Lower leg skin (tissue), 3 donors: Measurements from ENCODE around the gene GRHL3.

Experiments
- CTCF ChIP-seq, 3 donors: fragments of 450-650 bp; IDR thresholded peaks; one replicate each; pipeline ENCODE4 v1.5.1; 2016; ENCODE audit warnings: antibody characterized with exemption in 3 of 3, mild to moderate bottlenecking in 3 of 3, moderate library complexity in 2 of 3
- POLR2A ChIP-seq, 2 donors: fragments of 450-650 bp; IDR thresholded peaks; one replicate each; pipeline ENCODE4 v1.6.1; 2016 to 2017; ENCODE audit warnings: antibody characterized with exemption in 2 of 2, mild to moderate bottlenecking in 1 of 2, moderate library complexity in 1 of 2

GRCh38 chr1:24285231-24285630 lies 33.9 kb upstream of the GRHL3 start:
- TF ChIP-seq CTCF (IDR thresholded peaks at IDR 0.05) (no peak), POLR2A (IDR thresholded peaks at IDR 0.05) (no peak)
